ENCODE measurements around the gene NES. TPM values are rescaled to one million over a fixed set of nuclear protein-coding genes. Genes with fewer than 3 reads are reported as not detected.
A peak's percentile ranks its signal among the peaks of the same experiment; 100 is the strongest.

The NES gene
- total RNA-seq, result 100 to 1,000 TPM in 7 of 9 donors, 10 to 100 TPM in 2; 75.3 to 499 (median 158) TPM
- polyA plus RNA-seq, result 100 to 1,000 TPM in 1 of 2 donors, 10 to 100 TPM in 1; 59.7 to 160 TPM
- long read RNA-seq, donor 1, full-length matches to known transcripts, result 31 of 92 reads
- long read RNA-seq, donor 1, partial matches to known transcripts, result 4 of 92 reads
- long read RNA-seq, donor 1, other reads (novel, unspliced or antisense), result 57 of 92 reads
- long read RNA-seq, donor 2, full-length matches to known transcripts, result 2 of 20 reads
- long read RNA-seq, donor 2, partial matches to known transcripts, result 9 of 20 reads
- long read RNA-seq, donor 2, other reads (novel, unspliced or antisense), result 9 of 20 reads
- long read RNA-seq, donor 3, full-length matches to known transcripts, result 33 of 65 reads
- long read RNA-seq, donor 3, partial matches to known transcripts, result 0 of 65 reads
- long read RNA-seq, donor 3, other reads (novel, unspliced or antisense), result 32 of 65 reads

GRCh38 chr1:156676820-156677615 is at the start of gene NES:
Gene NES, minus strand, starts transcription at chr1:156677407. Its CDS starts 143 bp downstream, at chr1:156677264.
- no peaks in the 10 kb centered on the region for H3K9me3 ChIP-seq
- H3K27ac ChIP-seq, result peak within 1 kb of the TSS; percentile 84 to 98 (median 91)
- H3K4me3 ChIP-seq, result peak within 1 kb of the TSS; percentile 51 to 92 (median 70)
- H3K36me3 ChIP-seq, result peaks cover 0 to 32% (median 19%) of the 10 kb centered on the region in 9 donors
- peak in 1 of 2 donors; percentile 58 for TF ChIP-seq POLR2A (IDR thresholded peaks at IDR 0.05)
- no peak for TF ChIP-seq CTCF (IDR thresholded peaks at IDR 0.05)
- peak; percentile 86 to 91 (median 90) for DNase-seq
- peak; percentile 85 to 92 (median 88) for ATAC-seq
- peaks cover 0 to 47% (median 0%) of the 10 kb centered on the region in 9 donors for H3K27me3 ChIP-seq
- WGBS, 4 donors, result 0 to 1% (median 1%) methylated on average over 19 to 70 of the region's 70 CpGs
- intact Hi-C loops (cut with DNase I), result loop anchor here in 5 of 10 donors (1.0 to 5.0 kb wide), 3 partner anchors 17 to 175 kb away; partner anchors contain the start of gene MEF2D (in 1 of the 5)
- H3K4me1 ChIP-seq, result peaks cover 4 to 58% (median 39%) of the 10 kb centered on the region in 12 donors

GRCh38 chr1:156726549-156727226 is 49.5 kb upstream of the NES start:
- no peak for ATAC-seq
- intact Hi-C loops (cut with DNase I), result loop anchor here in 7 of 10 donors (1.0 to 10.0 kb wide), 9 partner anchors 37 to 166 kb away; partner anchors contain the start of genes NTRK1 (in 3 of the 7), PRCC (in 3 of the 7), INSRR (in 2 of the 7) and PEAR1 (in 1 of the 7)
- 51 to 61% (median 55%) methylated on average over 15 of the region's 15 CpGs for WGBS, 4 donors
- Histone ChIP-seq H3K27ac (peak overlapping the region in 2 of 12 donors; percentile 21 to 43), H3K27me3 (no peaks in the 10 kb centered on the region), H3K4me1 (peaks cover 22 to 54% (median 36%) of the 10 kb centered on the region in 12 donors), H3K9me3 (no peaks in the 10 kb centered on the region), H3K36me3 (peaks cover 0 to 44% (median 29%) of the 10 kb centered on the region in 9 donors), H3K4me3 (peak overlapping the region in 7 of 12 donors; percentile 20 to 89 (median 78))
- TF ChIP-seq CTCF (IDR thresholded peaks at IDR 0.05), result peak; percentile 12 to 58 (median 42)
- no peak for TF ChIP-seq POLR2A (IDR thresholded peaks at IDR 0.05)
- peak in 2 of 5 donors; percentile 10 to 45 for DNase-seq

GRCh38 chr1:156725683-156726280 is 48.6 kb upstream of the NES start:
- TF ChIP-seq POLR2A (IDR thresholded peaks at IDR 0.05) (no peak), CTCF (IDR thresholded peaks at IDR 0.05) (peak; percentile 89 to 99 (median 94))
- ATAC-seq (peak; percentile 72 to 76 (median 75)), DNase-seq (peak; percentile 85 to 92 (median 87))
- Histone ChIP-seq H3K4me1 (peaks cover 22 to 54% (median 36%) of the 10 kb centered on the region in 12 donors), H3K4me3 (peak overlapping the region in 9 of 12 donors; percentile 20 to 89 (median 38)), H3K27me3 (no peaks in the 10 kb centered on the region), H3K27ac (peak overlapping the region in 3 of 12 donors; percentile 8 to 43 (median 21)), H3K36me3 (peaks cover 0 to 52% (median 38%) of the 10 kb centered on the region in 9 donors), H3K9me3 (no peaks in the 10 kb centered on the region)
- intact Hi-C loops (cut with DNase I), result loop anchor here in 9 of 10 donors (1.0 to 10.0 kb wide), 12 partner anchors 35 to 167 kb away; partner anchors contain the start of genes NTRK1 (in 3 of the 9), PRCC (in 3 of the 9), INSRR (in 2 of the 9) and PEAR1 (in 1 of the 9)
- 12 to 16% (median 14%) methylated on average over 18 of the region's 18 CpGs for WGBS, 4 donors

Measured in heart left ventricle (tissue), 16 donors.